ENCODE data around the gene CCDC15.

DNA sequence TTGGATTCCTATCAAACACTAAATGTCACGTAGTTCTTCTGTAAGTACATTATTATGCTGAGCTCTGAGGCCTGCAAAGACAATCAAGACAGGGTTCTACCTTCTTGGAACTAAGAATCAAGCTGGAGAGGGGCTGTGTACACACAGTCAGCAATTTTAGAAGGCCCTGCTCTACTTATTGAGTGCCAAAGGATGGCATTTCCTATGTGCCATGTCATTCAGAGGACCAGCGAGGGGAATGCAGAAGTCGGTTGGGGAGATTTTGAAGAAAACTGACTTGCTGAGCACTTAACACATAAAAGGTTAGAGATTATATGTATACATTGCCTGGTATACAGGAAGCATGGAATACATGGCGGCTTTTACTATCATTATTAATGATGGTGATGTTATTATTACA is 114.4 kb downstream of the CCDC15 start:
- TF ChIP-seq, protein P1, sequence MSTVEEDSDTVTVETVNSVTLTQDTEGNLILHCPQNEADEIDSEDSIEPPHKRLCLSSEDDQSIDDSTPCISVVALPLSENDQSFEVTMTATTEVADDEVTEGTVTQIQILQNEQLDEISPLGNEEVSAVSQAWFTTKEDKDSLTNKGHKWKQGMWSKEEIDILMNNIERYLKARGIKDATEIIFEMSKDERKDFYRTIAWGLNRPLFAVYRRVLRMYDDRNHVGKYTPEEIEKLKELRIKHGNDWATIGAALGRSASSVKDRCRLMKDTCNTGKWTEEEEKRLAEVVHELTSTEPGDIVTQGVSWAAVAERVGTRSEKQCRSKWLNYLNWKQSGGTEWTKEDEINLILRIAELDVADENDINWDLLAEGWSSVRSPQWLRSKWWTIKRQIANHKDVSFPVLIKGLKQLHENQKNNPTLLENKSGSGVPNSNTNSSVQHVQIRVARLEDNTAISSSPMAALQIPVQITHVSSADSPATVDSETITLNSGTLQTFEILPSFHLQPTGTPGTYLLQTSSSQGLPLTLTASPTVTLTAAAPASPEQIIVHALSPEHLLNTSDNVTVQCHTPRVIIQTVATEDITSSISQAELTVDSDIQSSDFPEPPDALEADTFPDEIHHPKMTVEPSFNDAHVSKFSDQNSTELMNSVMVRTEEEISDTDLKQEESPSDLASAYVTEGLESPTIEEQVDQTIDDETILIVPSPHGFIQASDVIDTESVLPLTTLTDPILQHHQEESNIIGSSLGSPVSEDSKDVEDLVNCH (CRISPR knock-in tag; IDR thresholded peaks at IDR 0.05), result no peak
- TF ChIP-seq, protein P2, sequence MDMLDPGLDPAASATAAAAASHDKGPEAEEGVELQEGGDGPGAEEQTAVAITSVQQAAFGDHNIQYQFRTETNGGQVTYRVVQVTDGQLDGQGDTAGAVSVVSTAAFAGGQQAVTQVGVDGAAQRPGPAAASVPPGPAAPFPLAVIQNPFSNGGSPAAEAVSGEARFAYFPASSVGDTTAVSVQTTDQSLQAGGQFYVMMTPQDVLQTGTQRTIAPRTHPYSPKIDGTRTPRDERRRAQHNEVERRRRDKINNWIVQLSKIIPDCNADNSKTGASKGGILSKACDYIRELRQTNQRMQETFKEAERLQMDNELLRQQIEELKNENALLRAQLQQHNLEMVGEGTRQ (IDR thresholded peaks at IDR 0.05; ENCODE audit: low read depth, low read length), result no peak
- TF ChIP-seq, protein P2 (CRISPR knock-in tag; IDR thresholded peaks at IDR 0.05; ENCODE audit: borderline replicate concordance), result no peak
- no peak for TF ChIP-seq POLR2A (IDR thresholded peaks at IDR 0.05; ENCODE audit: insufficient read depth in 1 of 2, low read depth in 2 of 2, low read length in 2 of 2)
- TF ChIP-seq, protein P3, sequence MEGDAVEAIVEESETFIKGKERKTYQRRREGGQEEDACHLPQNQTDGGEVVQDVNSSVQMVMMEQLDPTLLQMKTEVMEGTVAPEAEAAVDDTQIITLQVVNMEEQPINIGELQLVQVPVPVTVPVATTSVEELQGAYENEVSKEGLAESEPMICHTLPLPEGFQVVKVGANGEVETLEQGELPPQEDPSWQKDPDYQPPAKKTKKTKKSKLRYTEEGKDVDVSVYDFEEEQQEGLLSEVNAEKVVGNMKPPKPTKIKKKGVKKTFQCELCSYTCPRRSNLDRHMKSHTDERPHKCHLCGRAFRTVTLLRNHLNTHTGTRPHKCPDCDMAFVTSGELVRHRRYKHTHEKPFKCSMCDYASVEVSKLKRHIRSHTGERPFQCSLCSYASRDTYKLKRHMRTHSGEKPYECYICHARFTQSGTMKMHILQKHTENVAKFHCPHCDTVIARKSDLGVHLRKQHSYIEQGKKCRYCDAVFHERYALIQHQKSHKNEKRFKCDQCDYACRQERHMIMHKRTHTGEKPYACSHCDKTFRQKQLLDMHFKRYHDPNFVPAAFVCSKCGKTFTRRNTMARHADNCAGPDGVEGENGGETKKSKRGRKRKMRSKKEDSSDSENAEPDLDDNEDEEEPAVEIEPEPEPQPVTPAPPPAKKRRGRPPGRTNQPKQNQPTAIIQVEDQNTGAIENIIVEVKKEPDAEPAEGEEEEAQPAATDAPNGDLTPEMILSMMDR (CRISPR knock-in tag; IDR thresholded peaks at IDR 0.05), result no peak
- TF ChIP-seq SYNCRIP (IDR thresholded peaks at IDR 0.05; ENCODE audit: insufficient read depth, low read depth, low read length), result no peak
- peak; percentile 29 to 47; a peak in 3 of 4 replicates for TF ChIP-seq MAFK (conservative IDR thresholded peaks at IDR 0.05 in 1 of 2, IDR thresholded peaks at IDR 0.05 in 1 of 2; ENCODE audit: low read length in 2 of 2)

Data from HepG2 (cell line).